GM21529 (cell line): ENCODE measurements around the gene FBXW8.
A peak's percentile ranks its signal among the peaks of the same experiment; 100 is the strongest.

Experiments
- ATAC-seq: cut with Tn5 transposase; IDR thresholded peaks from one replicate; pipeline ENCODE4 v1.9.1; 2021; ENCODE audit not compliant: unreplicated experiment

FBXW8 gene

DNA sequence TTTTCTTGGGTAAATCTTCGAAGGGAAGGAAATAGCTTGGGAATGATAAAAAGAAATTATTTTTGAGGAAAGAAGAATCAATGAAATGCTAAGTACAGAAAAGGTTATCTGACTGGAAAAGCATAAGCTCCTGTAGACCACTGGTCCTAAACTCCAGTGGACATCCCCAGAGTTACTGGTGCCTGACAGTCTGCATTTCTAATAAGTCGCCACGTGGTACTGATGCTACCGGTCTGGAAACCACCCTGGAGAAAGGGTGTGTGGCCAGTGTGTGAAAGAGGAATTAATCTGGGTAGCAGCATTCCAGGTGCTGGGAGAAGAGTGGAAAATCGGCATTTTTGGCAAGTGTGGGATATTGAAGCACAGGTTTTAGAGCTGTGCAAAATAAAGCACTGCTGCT, 73.3 kb downstream of the FBXW8 start:
- no peak for ATAC-seq

DNA sequence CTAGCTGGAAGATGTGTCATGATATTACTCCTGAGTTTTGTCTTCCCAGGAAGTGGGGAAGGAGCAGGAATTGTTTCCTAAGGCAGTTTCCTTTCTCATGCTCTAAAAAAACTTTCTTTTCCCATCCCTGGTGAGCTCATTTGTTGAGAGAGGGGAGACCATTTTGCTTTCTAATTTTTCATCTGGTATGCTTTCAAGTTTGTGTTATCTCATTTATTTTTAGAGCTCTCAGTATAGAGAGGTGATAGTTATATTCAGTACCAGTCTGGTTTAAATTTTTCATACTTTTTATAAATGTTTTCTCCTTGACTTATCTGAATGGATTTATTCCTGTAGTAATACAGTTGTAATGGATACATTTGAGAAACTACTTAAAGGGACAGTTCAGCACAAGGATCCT, 79.6 kb downstream of the FBXW8 start:
- ATAC-seq = no peak

DNA sequence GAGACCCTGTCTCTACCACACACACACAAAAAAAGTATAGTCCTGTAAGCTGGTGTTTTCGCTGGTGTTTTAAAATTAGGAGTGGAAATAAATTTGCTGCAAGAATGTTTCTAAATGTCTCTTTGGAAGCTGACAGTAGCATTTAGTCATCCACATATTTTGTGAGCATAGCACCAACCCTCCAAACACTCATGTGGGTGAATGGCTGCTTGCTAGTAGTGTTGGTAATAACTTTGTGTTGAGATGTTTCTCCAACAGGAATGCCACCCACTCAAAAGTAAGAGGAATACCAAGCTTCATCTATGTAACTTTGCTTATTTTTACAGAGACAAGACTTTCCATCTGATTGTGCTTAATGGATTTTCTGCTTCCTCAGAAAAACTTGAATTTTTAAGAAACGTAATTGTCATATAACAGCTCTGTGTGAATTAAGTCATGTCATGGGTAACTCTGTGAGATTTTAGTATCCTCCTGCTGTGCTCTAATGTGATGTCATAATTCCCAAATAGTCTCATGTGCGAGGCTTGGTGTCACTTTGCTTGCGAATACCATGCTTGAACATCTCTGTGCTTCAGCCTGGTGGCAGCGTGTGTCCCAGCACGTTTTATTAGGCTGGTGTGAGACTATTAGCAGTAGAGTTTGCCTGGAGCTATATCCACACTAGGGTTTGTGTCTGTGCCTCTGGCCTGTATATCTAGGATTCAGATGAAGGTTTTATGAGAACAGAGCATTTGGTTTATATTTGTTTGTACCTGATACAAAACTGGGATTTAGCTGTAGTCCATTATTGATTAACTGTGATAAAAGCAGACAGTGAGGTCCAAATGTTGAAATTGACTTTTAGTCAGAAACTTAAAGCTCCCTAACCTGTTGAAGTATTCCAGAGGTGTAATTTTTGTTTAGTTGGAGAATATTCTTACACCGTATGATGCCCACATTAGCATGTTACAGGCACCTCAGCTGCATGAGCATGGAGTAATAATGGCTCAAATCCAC, 80.5 kb downstream of the FBXW8 start:
- no peak for ATAC-seq

DNA sequence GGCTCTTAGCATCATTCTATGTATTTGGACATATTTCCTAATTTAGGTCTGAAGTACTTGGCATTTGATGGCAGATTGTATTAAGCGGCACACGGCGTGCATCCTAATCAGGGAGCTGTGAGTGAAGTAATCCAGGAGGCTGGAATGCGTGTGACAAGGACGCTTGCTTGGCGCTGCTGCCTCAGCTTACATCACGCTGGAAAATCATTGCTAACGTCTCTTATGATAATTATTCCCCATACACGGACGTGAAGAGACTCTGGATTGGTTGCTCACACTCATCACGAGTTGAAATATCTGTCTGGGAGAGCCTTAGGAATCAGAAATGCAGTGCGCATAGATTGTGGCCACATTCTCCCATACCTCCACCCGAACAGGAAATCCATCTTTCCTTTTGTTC, 85.3 kb downstream of the FBXW8 start:
- ATAC-seq = no peak

DNA sequence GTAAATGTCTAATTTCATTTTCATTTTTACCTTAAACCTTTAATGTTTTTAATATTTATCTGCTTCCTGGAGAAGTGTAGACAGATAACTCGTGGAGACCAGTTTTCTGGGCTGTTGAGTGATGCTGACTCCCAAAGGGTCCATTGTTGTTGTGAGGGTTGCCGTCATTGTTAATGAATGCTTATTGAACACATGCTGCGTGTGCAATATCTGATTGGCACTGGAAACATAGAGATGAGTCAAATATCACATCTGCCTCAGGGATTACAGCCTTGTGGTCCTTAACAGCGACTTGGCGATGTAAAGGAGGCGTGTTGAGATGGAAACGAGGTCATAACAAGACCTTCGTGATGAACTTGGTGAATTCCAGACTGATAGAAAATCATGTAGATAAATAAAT, 85.9 kb downstream of the FBXW8 start:
- ATAC-seq = no peak

DNA sequence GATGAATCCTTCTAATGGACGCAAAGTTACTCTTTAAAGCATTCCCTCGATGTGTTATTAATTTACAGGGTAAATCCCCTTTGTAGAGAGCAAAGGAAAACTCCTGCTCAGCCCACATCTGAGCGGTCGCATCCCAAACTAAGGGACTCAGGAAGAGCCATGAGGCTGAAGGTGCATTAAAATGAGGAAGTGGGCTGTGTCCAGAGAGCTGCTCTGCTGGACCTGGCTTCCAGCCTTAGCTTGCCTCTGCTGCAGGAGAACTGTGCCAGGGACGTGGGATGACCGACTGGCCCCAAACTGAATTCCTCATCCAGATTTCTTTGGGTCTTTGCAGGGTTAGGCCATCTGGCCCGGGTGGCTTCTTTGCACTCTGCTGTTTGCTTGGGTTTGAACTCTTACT, 88.3 kb downstream of the FBXW8 start:
- ATAC-seq = no peak

DNA sequence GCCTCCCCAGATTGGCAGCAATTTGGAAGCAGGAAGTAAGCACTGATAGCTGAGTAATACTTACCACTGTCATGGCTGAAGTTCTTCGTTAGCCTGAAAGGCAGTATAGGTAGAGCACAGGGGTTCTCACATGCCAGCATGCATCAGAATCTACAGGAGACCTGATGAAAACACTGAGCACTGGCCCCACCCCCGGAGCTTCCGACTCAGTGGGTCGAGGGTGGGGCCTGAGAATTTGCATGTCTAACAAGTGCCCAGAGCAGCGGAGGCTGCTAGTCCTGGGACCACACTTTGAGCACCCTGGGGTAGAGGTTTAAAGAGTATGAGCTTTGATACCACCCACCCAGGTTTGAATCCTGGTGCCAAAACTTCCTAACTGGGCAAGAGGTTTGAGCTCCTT, 89.6 kb downstream of the FBXW8 start:
- peak; percentile 61 for ATAC-seq

DNA sequence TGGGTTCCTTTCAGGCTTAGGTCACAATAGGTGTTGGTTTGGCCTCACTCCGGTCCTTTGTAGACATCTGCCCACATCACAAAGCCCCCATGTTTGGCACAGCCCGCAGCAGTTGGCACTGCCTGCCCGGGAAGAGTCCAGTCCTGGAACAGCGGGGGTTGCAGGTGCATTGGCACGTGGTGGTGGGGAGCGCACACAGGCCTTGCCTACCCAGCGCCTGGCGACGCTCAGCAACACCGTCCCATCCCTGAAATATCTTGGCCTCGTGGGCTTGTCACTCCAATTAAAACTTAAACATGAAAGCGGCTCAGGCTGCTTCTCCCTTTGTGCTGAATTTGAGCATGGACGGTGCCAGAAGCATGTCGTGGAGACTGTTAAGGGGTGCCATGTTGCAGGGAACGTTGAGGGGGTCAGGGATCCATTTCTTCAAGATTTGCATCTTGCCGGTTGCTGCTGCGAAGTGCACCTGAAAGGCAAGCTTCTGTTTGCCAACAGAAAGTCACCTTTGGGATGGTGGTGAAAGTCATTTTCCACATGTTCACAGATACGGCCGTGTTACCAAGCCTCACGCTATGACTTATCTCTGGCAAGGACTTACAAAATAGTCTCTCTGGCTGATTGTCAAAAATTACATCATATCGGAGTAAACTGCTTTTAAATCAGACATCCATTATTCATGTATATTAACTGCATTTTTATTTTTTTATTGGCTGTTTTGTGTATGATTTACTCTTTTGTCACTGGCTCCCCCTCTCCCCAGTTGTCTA, 91.5 kb downstream of the FBXW8 start:
- no peak for ATAC-seq

DNA sequence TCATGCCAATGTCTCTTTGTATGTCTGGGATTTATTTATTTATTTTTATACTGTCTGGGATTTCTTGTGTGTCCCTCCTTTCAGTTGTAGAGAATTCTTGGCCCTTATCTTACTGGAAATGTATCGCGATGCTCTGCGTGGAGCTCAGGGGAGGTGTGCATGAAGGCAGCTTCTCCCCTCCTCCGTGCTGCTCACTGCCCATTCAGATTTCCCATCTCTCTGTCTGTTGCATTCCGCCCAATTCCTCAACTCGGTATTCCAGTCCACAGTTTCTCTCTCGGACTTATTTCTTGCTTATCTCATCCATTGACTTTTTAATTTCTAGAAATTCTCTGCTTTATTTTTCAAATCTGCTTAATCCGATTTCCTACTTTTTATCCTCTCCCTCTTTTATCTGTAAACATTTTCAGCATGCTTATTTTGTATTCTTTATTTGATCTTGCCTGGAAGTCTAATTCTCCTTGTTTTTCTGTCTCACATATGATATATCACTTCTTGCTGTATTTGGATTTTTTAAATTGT, 93.2 kb downstream of the FBXW8 start:
- ATAC-seq = no peak

DNA sequence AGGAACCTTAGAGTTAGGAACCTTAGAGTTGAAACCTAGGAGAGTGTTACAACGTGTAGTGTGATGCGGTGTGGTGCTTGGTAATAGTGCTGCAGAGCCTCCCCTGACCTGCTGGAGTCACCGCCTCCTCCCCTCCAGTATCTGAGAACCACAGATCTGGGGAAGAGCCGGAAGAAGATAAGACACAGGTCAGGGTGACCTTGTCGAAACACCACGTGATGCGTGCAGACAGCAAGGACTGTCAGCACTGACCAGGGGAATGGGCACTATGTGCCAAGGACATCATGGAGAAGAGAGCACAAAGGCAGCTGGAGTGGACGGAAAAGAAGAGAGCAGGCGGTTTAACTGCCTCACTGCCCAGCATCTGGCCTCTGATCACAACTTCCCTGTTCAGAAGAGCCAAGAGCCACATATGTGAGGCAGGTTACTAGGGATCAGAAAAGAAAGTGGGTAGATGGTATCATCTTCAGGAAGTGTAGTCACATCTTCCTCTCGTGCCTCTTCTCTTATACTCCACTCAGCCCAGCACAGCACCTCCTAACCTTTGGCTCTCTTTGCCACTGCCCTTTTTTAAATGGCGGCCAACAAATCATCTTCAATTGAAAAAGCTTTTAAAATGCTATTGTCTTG, 94.8 kb downstream of the FBXW8 start:
- no peak for ATAC-seq

DNA sequence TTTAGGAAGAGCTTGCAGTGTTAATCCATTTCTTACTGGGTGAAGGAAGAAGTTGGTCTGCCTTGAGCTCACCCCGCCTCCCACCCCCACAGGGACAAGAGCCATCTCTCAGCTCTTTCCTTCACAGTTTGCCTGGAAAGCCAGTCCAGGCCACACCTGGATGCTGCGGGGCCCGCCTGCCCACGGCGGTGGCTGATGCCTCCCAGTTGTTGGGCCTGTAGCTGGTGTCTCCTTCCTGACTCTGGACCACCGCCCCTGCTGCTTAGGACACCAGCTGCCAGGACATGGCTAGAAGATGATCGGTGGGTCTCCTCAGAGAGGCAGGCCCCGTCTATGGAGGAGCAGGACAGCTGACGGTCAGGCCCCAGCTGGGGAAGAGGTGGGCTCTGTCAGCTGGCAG, 95.6 kb downstream of the FBXW8 start:
- no peak for ATAC-seq

DNA sequence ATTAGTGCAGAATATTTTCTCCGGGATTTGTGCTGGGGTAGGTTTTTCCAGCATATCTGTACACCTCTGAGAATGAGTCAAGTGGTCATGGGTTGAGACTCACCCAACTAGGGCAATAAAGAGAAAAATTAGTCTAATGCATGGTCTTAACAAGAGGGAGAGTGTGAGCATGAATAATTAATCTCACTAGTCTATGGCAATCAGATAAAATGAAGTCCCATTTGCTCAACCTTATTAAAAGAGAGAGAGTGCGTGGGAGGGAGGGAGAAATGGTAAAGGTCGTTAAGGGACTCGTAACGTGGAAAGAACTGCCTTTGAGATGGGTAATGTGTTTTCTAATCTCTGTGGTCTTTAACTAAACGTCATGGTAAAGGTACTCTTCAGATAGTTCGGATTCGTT, 96.8 kb downstream of the FBXW8 start:
- no peak for ATAC-seq

DNA sequence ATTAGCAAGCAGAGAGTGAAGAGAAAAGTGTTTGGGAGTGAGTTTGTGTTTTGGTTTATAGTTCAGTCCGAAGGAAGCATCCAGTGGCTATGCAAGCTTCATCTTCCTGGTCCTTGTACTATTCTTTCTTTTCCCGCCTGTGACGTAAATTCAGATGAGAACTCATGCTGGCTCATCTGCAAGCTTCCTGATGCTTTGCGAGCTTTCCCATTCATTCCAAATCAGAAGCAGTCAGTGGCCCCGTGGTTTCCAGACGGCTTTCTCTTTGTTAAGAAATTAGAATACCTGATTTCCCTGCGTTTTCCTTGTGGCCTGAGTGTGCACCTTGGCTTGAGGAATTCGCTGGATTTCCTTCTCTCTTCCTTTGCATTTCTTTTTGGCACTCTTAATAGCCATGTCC, 99.0 kb downstream of the FBXW8 start:
- ATAC-seq = no peak

DNA sequence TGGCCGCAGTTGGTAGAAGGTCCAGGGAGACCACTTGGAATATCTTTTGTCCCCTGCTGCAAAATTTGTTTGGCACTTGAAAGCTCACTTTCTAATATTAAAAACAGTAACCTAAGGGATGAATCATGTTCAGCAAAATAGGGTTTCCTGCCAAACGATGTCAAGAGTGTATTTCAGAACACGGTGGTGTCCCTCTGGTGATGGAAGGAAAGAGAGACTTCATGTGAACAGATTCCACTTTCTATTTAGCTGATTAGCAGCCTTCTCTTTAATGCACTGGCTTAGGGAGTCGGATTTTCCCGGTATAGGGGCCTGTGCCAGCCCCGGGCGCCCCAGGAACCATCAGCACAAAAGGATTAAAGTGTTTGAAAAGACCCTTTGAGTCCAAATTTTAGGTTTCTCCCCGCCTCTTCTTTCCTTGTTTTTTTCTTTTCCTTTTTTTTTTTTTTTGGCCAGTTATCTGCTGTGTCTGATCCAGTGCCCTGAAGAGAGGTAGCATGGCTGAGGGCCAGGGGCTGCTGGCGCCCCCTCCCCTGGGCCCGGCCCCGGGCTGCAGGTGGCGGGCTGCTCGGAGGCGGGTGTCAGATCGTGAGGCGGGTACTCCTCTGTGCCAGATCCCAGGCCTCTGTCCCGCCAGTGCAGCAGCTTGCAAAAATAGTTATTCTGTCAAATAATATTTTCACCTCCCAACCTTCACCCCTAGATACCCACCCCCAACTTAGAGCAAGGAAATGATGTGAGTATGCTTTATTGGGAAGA, 100.1 kb downstream of the FBXW8 start:
- no peak for ATAC-seq

DNA sequence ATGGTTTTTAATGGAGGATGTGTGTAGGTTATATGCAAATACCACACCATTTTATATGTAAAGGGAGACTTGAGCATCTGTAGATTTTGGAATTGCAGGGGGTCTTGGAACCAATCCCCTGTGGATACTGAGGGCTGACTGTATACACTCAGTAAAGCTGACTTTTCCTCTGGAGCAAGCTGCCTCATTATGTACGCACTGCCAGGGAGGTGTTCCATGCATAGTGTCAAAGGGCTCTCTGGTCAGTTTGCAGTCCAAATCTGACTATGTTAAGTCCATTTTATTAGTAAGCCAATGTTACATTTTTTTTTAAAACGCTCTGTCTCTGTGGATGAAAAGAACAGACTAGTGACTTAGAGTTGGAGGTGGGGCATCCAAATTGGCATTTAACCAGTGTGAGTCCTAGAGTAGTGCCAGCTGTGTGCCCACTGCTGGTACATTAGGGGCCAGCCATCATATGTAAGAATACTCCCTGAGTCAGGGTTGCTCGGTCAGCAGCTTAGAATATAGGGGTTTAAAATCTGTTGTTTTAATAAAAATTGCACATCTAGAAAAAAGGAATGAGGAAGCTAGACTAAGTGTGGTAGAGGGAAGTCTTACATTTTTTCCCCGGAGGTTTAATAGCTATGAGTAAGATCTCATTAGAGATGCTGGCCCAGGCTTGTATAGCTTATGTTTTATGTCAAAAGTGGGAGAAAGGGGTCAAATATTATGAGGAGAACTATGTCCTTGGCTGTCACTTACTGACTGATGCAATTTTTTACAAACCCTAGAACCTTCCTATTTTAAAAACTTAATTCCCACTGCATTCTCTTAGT, 101.4 kb downstream of the FBXW8 start:
- no peak for ATAC-seq

DNA sequence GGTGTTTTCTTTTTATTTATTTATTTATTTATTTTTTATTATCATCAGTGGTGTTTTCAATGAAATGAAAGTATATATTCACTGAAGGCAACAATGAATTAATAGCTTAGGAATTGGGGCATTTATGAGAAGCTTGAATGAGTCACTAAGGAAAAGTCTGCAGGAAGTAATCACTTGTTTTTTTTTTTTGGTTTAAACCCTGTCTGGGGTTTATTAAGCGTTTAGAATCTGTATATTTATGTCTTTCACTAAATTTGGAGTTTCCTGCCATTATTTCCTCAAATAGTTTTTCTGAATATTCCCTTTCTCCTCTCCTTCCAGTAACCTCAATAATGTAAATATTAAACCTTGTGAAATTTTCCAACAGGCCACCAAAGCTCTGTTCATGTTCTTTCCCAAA, 103.0 kb downstream of the FBXW8 start:
- ATAC-seq = no peak

DNA sequence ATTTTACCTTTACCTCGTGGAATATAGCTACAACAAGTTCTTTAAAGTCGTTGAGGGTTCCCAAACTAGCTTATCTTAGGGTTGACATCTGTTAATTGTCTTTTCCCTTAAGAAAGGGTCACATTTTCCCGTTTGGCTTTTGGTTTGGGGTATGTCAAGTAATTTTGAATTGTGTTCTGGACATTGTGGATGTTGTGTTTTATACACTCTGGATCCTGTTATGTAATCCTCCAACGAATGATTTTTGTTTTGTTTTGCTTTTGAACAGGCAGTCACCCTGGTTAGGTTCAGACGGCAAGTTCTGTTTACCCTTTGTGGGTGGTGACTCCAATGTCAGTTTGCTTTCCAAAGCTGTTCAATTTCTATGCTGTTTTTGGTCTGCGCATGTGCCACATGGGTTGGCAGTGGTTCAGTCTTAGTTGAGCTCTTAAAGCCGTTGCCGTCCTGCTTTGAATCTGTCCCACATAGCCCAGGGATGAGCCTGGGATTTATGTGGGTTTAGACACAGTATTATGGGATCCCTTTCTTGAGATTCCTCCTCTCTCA, 103.7 kb downstream of the FBXW8 start:
- ATAC-seq = no peak

DNA sequence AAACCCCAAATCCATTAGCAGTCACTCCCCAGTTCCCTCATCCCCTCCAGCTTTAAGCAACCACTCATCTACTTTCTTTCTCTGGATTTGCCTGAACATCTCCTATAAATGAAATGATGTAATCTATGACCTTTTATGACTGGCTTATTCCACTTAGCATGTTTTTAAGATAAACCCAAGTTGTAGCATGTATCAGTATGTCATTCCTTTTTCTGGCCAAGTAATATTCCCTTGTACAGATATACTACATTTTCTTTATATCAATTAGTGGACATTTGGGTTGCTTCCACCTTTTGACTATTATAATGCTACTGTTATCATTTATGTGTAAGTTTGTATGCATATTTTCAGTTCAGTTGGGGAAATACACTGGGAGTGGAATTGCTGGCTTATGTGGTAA, 105.1 kb downstream of the FBXW8 start:
- ATAC-seq = no peak

DNA sequence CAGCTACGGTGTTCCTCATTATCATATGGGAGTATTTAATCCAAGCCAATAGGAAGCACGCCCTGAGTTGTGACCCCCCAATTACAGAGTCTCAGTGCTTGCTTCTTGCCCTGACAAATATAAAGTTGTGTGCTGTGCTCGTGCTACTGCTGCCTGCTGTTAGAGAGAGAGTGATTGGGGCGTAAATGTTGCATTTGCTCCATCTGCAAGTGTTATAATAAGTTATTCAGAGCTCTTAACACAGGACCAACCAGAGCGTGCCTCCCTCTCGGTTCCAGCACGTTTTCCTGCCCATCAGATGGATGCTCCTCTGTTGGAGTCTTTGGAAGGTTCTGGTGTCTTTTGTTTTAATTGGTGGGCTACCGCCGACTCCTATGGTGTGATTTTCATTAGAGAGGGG, 107.1 kb downstream of the FBXW8 start:
- ATAC-seq = no peak

DNA sequence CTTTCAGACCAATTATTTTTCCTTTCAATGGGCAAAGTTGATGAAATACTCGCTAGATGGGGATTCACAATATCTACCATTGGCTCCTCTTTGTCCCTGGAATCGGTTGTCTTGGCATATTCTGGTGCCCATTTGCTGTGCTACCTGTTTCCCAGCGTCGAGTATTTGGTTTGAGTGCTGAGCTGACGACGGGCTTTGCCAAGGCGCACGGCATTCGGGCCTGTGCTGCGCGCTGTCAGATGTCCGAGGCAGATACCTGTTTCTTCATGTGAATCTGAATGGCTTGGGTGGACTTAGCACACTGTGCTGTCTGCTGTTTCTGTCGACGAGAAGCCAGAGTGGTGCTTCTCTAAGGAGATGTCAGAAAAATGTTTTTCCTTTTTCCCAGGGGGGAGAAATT, 107.5 kb downstream of the FBXW8 start:
- ATAC-seq = no peak
